Esophagus squamous epithelium (tissue), 4 donors: ENCODE measurements around the gene BRICD5.

Source experiments
- POLR2A ChIP-seq, 4 donors: fragments of 450-650 bp; IDR thresholded peaks; one replicate each; pipeline ENCODE4 v1.6.1; 2017; ENCODE audit warnings: antibody characterized with exemption in 4 of 4, mild to moderate bottlenecking in 4 of 4, moderate library complexity in 3 of 4
- TF ChIP-seq, protein P1 (sequence below), 6 experiments: fragments of 450-650 bp in 4 of 6; fragments of 200-600 bp in 2 of 6; sonication (generic) in 2 of 6; IDR thresholded peaks; one replicate each; pipeline ENCODE4 v1.5.1; 2016 to 2019; ENCODE audit warnings: antibody characterized with exemption in 6 of 6, mild to moderate bottlenecking in 4 of 6, moderate library complexity in 4 of 6

DNA sequence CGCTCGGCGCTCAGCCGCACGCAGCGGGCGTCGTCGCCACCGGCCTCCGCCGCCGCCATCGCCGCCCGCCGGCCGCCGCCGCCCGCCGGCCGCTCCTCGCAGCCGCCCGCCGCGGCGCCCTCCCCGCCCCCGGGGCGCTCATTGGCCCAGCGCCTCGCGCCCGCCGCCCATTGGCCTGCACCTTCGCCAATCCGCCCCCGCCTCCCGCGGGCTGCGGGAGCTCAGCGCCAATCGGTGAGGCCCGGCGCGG lies 4.0 kb upstream of the BRICD5 start, which contains the start of gene PGP:
- no peak for TF ChIP-seq POLR2A (IDR thresholded peaks at IDR 0.05)
- TF ChIP-seq, protein P1, sequence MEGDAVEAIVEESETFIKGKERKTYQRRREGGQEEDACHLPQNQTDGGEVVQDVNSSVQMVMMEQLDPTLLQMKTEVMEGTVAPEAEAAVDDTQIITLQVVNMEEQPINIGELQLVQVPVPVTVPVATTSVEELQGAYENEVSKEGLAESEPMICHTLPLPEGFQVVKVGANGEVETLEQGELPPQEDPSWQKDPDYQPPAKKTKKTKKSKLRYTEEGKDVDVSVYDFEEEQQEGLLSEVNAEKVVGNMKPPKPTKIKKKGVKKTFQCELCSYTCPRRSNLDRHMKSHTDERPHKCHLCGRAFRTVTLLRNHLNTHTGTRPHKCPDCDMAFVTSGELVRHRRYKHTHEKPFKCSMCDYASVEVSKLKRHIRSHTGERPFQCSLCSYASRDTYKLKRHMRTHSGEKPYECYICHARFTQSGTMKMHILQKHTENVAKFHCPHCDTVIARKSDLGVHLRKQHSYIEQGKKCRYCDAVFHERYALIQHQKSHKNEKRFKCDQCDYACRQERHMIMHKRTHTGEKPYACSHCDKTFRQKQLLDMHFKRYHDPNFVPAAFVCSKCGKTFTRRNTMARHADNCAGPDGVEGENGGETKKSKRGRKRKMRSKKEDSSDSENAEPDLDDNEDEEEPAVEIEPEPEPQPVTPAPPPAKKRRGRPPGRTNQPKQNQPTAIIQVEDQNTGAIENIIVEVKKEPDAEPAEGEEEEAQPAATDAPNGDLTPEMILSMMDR (IDR thresholded peaks at IDR 0.05) = no peak
